Chondrocyte (in vitro differentiated cells): Measurements from ENCODE around the gene GRIN3A. TPM values are rescaled to one million over a fixed set of nuclear protein-coding genes. Genes with fewer than 3 reads are reported as not detected.
"Not testable (repeated sequence)": the region's sequence is repeated elsewhere in the genome, so short reads cannot be mapped to it uniquely, and the experiment has no call there.

ENCODE experiments used
- DNase-seq: peaks from one replicate; pipeline ENCODE4 v3.0.0; 2021; ENCODE audit warnings: mixed read lengths, low spot score
- H3K27ac Mint-ChIP-seq: one replicate; pipeline ENCODE4 v1.8.0; 2021; ENCODE audit warnings: mild to moderate bottlenecking, moderate library complexity, mixed read lengths; ENCODE audit not compliant: unreplicated experiment
- H3K27me3 Mint-ChIP-seq: 2 replicates; pipeline ENCODE4 v1.8.0; 2021; ENCODE audit warnings: low read depth, mixed read lengths
- H3K36me3 Mint-ChIP-seq: 2 replicates; pipeline ENCODE4 v1.8.0; 2021; ENCODE audit warnings: low read depth, mixed read lengths
- H3K4me1 Mint-ChIP-seq: 2 replicates; pipeline ENCODE4 v1.8.0; 2021; ENCODE audit warnings: low read depth, mild to moderate bottlenecking, mixed read lengths
- H3K4me3 Mint-ChIP-seq: one replicate; pipeline ENCODE4 v1.8.0; 2021; ENCODE audit warnings: mild to moderate bottlenecking, moderate library complexity, mixed read lengths; ENCODE audit not compliant: unreplicated experiment
- H3K9me3 Mint-ChIP-seq: 2 replicates; pipeline ENCODE4 v1.8.0; 2021; ENCODE audit warnings: low read depth, mixed read lengths
- CTCF ChIP-seq: fragments of 200-600 bp; sonication (generic); IDR thresholded peaks from 2 replicates; pipeline ENCODE4 v1.5.0; 2021; ENCODE audit warnings: antibody characterized with exemption, mild to moderate bottlenecking, moderate library complexity
- total RNA-seq: library from RNA; stranded (reverse); gene quantifications from 3 replicates; pipeline ENCODE4 v1.2.1, GENCODE V29; 2021

The GRIN3A gene
- total RNA-seq, 1 donor from 2014 or later: not detected

- H3K9me3 Mint-ChIP-seq: no peaks in the 10 kb centered on the region
- peaks cover 31% of the 10 kb centered on the region for H3K27me3 Mint-ChIP-seq
- no peak overlapping the region for H3K27ac Mint-ChIP-seq
- no peak for DNase-seq
- no peak overlapping the region for H3K4me3 Mint-ChIP-seq
- no peaks in the 10 kb centered on the region for H3K36me3 Mint-ChIP-seq
- no peak for TF ChIP-seq CTCF
- no peaks in the 10 kb centered on the region for H3K4me1 Mint-ChIP-seq
Observed at GRCh38 chr9:101593345-101593744, 145.1 kb downstream of the GRIN3A start.

GRCh38 chr9:101592788-101593187 lies 145.7 kb downstream of the GRIN3A start:
- no peaks in the 10 kb centered on the region for H3K4me1 Mint-ChIP-seq
- H3K36me3 Mint-ChIP-seq: no peaks in the 10 kb centered on the region
- peaks cover 31% of the 10 kb centered on the region for H3K27me3 Mint-ChIP-seq
- H3K27ac Mint-ChIP-seq: no peak overlapping the region
- TF ChIP-seq CTCF: no peak
- DNase-seq: no peak
- H3K4me3 Mint-ChIP-seq: no peak overlapping the region
- no peaks in the 10 kb centered on the region for H3K9me3 Mint-ChIP-seq

GRCh38 chr9:101591787-101592446 lies 146.5 kb downstream of the GRIN3A start:
- Mint-ChIP-seq H3K27me3 (peaks cover 30% of the 10 kb centered on the region), H3K36me3 (no peaks in the 10 kb centered on the region), H3K9me3 (no peaks in the 10 kb centered on the region), H3K27ac (no peak overlapping the region), H3K4me3 (no peak overlapping the region), H3K4me1 (no peaks in the 10 kb centered on the region)
- no peak for DNase-seq
- TF ChIP-seq CTCF: no peak

- Mint-ChIP-seq H3K27me3 (peaks cover 24% of the 10 kb centered on the region), H3K4me3 (no peak overlapping the region), H3K36me3 (no peaks in the 10 kb centered on the region), H3K9me3 (no peaks in the 10 kb centered on the region), H3K4me1 (no peaks in the 10 kb centered on the region), H3K27ac (no peak overlapping the region)
- no peak for TF ChIP-seq CTCF
- DNase-seq: no peak
Observed at GRCh38 chr9:101590901-101591300, 147.5 kb downstream of the GRIN3A start.

- not testable (repeated sequence) for H3K9me3 Mint-ChIP-seq, H3K4me3 Mint-ChIP-seq, H3K27ac Mint-ChIP-seq, H3K36me3 Mint-ChIP-seq, DNase-seq, H3K4me1 Mint-ChIP-seq
- H3K27me3 Mint-ChIP-seq: peaks cover 17% of the 10 kb centered on the region
Observed at GRCh38 chr9:101590074-101590473, 148.4 kb downstream of the GRIN3A start.
